ENCODE measurements around the gene IFT20. TPM values are rescaled to one million over a fixed set of nuclear protein-coding genes. Genes with fewer than 3 reads are reported as not detected.

The IFT20 gene
- total RNA-seq, 1 experiment from 2014 or later: 13.7 TPM

DNA sequence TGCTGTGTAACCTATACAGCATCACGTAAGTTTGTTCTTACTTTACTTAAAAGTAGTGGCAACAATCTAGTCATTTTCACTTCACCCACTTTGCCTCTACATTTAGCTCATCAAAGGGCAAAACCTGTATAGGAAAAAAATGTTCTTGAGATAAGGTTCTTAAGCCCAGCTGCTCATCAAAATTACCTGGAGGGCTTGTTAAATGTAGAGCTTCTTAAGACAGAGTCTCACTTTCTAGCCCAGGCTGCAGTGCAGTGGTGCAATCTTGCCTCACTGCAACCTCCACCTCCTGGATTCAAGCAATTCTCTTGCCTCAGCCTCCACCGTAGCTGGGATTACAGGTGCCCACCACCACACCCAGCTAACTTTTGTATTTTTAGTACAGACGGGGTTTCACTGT is 54.4 kb downstream of the IFT20 start:
- no peak for DNase-seq
- Histone ChIP-seq H3K4me3 (ENCODE audit: insufficient read depth, low read depth, low read length) (no peak overlapping the region), H3K36me3 (replicated peaks; ENCODE audit: control insufficient read depth, insufficient read depth, low read length) (no peaks in the 10 kb centered on the region), H3K27me3 (ENCODE audit: control insufficient read depth, insufficient read depth, low read length) (no peaks in the 10 kb centered on the region)

- Histone ChIP-seq H3K4me3 (ENCODE audit: insufficient read depth, low read depth, low read length) (no peak overlapping the region), H3K36me3 (replicated peaks; ENCODE audit: control insufficient read depth, insufficient read depth, low read length) (no peaks in the 10 kb centered on the region), H3K27me3 (ENCODE audit: control insufficient read depth, insufficient read depth, low read length) (no peaks in the 10 kb centered on the region)
- DNase-seq: no peak
Observed at GRCh38 chr17:28279411-28279810, 55.9 kb downstream of the IFT20 start.

Other genes with a start within 250 kb of the IFT20 start
- gene TMEM97, start 16.3 kb downstream of the IFT20 start, total RNA-seq (2014; rRNA removed; shearing (Covaris generic)): 86.4 and 90.4 TPM in 2 replicates
- 19.3 and 21.3 TPM in 2 replicates for gene TNFAIP1, start 289 bp upstream of the IFT20 start, total RNA-seq (2014; rRNA removed; shearing (Covaris generic))
- gene POLDIP2, start 22.1 kb upstream of the IFT20 start, total RNA-seq (2014; rRNA removed; shearing (Covaris generic)): 115 and 130 TPM in 2 replicates
- gene SEBOX, start 29.7 kb upstream of the IFT20 start, total RNA-seq (2014; rRNA removed; shearing (Covaris generic)): not detected in 2 replicates
- gene VTN, start 34.8 kb upstream of the IFT20 start, total RNA-seq (2014; rRNA removed; shearing (Covaris generic)): 0.04 and 0.14 TPM in 2 replicates
- 0.62 and 1.7 TPM in 2 replicates for gene SARM1, start 36.2 kb upstream of the IFT20 start, total RNA-seq (2014; rRNA removed; shearing (Covaris generic))
- gene SLC46A1, start 70.7 kb upstream of the IFT20 start, total RNA-seq (2014; rRNA removed; shearing (Covaris generic)): 5.7 and 6.7 TPM in 2 replicates
- not detected in 2 replicates for gene SLC13A2, start 138.2 kb upstream of the IFT20 start, total RNA-seq (2014; rRNA removed; shearing (Covaris generic))
- not detected in 2 replicates for gene FOXN1, start 170.9 kb upstream of the IFT20 start, total RNA-seq (2014; rRNA removed; shearing (Covaris generic))
- gene UNC119, start 217.2 kb upstream of the IFT20 start, total RNA-seq (2014; rRNA removed; shearing (Covaris generic)): 87.6 and 96.3 TPM in 2 replicates
- gene PIGS, start 236.1 kb upstream of the IFT20 start, total RNA-seq (2014; rRNA removed; shearing (Covaris generic)): 41.8 and 48.4 TPM in 2 replicates
- 69.9 and 117 TPM in 2 replicates for gene ALDOC, start 241.4 kb upstream of the IFT20 start, total RNA-seq (2014; rRNA removed; shearing (Covaris generic))